Omental fat pad (tissue), 4 donors: ENCODE data around the gene GPR108. TPM values are rescaled to one million over a fixed set of nuclear protein-coding genes. Genes with fewer than 3 reads are reported as not detected.

Experiments used
- ATAC-seq: fragments of 150-250 bp; one replicate; pipeline ENCODE4 v1.9.1; 2016; ENCODE audit warnings: mild to moderate bottlenecking, moderate library complexity; ENCODE audit not compliant: low FRiP score
- DNase-seq: peaks from one replicate; pipeline ENCODE4 v3.0.0-alpha.2; 2019; ENCODE audit warnings: low spot score
- CTCF ChIP-seq, 3 donors: fragments of 450-650 bp; IDR thresholded peaks; one replicate each; pipeline ENCODE4 v1.5.1; 2016 to 2017; ENCODE audit warnings: antibody characterized with exemption in 3 of 3, mild to moderate bottlenecking in 3 of 3, moderate library complexity in 2 of 3
- total RNA-seq, 4 donors: library from RNA; depleted of rRNA; stranded (reverse); fragments of >200 nt; gene quantifications; one replicate each; pipeline ENCODE4 v1.1.0, GENCODE V29; 2016

Gene GPR108
- total RNA-seq, 4 donors from 2014 or later = 34.5 to 68.4 (median 62.0) TPM

- DNase-seq = no peak
- ATAC-seq = no peak
- TF ChIP-seq CTCF (IDR thresholded peaks at IDR 0.05) = no peak
Observed at GRCh38 chr19:6739390-6739882, 2.1 kb upstream of the GPR108 start, which contains the start of gene TRIP10. Gene TRIP10, plus strand, starts transcription at chr19:6739680. Its CDS starts 82 bp downstream, at chr19:6739762.

GRCh38 chr19:6738787-6739389 is 1.5 kb upstream of the GPR108 start:
- ATAC-seq = no peak
- no peak for DNase-seq
- TF ChIP-seq CTCF (IDR thresholded peaks at IDR 0.05) = no peak

GRCh38 chr19:6737873-6738786 is 750 bp upstream of the GPR108 start:
- DNase-seq = peak; percentile 87
- TF ChIP-seq CTCF (IDR thresholded peaks at IDR 0.05) = no peak
- no peak for ATAC-seq

- no peak for TF ChIP-seq CTCF (IDR thresholded peaks at IDR 0.05)
- DNase-seq (no peak), ATAC-seq (no peak)
Observed at GRCh38 chr19:6736917-6737283, 480 bp downstream of the GPR108 start.

GRCh38 chr19:6736169-6736916 is 1.0 kb downstream of the GPR108 start:
- DNase-seq = no peak
- peak; percentile 18 for ATAC-seq
- peak in 1 of 3 donors; percentile 27 for TF ChIP-seq CTCF (IDR thresholded peaks at IDR 0.05)

- DNase-seq (no peak), ATAC-seq (no peak)
- TF ChIP-seq CTCF (IDR thresholded peaks at IDR 0.05) = no peak
Observed at GRCh38 chr19:6735181-6735911, 2.0 kb downstream of the GPR108 start.
